ENCODE data around the gene ETV1. TPM values are rescaled to one million over a fixed set of nuclear protein-coding genes. Genes with fewer than 3 reads are reported as not detected.

The ETV1 gene
- total RNA-seq, 1 donor from 2014 or later: 3.2 TPM

DNA sequence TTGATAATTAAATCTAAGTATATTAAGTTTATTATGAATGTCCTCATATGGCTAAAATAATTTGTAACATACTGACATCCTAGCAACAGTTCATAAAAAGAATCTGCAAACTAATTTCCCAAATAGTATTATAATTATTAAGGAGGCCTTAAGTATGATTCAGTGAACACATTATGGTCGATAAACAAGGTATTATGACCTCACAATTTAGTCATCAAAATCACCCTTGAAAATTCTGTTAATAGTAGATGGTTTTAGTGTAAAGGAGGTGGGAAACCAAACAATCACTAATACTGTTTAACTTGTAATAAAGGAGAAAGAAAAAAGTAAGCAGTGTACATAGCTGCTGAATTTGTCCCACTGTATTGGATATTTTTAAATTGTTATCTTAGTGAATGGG, 2.1 kb downstream of the ETV1 start:
- DNase-seq (ENCODE audit: low read depth, low spot score): no peak

DNA sequence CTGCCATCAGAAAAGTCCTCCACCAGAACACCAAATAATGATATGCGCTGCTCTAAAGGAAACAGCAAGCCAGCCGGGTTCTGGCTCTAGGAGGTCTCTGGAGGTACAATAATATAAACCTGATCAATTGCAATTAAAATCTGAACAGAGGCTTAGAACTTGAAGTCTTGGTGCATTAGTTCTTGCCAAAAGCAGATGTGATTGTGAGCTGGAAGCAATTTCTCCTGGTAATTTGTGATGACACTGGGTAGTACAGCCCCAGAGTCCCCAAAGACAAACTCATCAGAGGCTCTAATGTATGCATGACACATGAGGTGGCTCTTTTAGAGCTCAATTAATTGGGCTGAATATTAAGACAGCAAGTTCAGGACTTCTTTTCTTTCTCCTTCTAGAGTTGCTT, 3.3 kb downstream of the ETV1 start:
- no peak for DNase-seq (ENCODE audit: low read depth, low spot score)

DNA sequence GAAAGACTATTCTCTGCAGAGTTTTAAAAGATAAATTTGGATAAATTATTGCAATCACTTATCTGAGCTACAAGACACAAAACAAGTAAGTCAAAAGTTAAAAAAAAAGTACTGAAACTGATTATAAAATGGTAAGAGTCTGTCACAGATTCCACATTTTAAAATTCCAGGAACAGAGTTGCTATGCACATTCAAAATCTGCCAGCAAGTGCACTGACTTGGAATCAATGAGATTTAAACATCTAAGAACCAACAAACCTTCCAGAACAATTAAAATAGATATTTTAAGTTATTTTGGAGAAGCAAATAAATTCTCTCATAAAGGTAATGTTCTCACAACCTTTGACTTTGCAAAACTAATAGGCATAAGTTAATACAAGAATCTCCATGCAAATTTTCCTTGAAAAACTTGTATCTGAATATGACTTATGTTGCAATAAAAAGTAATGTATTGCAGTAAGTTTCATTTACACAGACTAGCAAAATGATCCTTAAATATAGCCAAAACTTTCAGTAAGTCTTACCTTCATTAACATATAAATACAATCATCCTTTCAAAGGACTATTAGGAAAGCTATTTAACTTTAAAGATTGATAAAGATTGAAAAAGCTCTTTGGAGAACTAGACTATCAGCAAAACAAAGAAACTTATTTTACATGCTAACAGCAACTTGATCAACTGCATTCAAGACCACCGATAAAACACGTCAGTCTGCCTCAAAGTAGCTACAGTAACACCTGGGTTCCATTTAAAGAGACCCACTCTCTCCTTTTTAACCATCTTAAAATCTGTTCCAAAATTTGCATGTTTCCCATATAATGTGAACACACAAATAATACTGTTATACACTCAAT, 4.4 kb downstream of the ETV1 start:
- no peak for DNase-seq (ENCODE audit: low read depth, low spot score)

DNA sequence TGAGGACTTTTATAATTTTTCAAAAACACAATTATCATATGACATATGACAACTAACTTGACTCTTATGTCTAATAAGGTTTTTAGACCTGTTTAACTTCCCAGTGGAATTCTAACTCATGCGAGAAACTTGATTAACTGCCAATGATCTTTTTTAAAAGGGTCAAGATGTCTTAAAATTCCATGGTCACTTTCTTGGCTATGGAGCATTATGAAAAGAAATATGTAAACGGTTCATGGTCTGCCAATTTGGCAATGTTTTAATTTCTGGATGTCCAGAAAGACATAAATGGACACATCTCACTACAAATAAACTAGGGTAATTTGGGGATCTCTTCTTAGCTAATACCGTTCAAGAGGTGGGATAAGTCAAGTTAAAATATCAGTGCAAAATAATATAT, 5.4 kb downstream of the ETV1 start:
- no peak for DNase-seq (ENCODE audit: low read depth, low spot score)

DNA sequence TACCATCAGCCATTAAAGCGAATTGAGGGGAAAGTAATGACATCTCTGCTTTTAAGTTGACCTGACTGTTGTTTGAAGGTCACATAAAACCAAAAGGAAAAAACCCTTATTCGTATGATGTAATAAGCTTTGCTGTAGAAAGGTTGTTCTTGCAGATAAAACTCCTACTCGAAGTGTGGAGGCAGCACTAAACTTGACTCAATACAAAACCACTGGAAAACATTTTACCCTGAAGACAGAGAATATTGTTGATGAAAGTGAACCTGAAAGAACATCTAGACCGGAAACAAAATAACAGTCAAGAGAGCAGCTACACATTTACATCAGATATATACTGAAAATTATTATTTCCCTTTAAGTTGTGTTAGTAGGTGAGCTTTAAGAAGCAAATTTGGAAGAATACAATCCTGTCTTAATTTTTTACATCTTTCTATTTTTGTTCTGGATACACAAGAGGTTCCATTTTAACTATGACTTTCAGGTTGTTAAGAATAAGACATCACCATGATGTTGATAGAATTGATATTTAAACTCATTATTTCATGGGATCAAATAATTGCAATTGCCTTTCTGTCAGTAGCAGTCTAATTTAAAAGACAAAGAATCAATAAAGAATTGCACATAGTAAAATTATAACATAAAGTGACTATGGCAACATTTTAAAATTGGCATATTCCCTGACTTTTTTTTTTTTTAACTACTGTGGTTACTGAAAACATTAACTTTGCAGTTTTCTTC, 6.4 kb downstream of the ETV1 start:
- DNase-seq (ENCODE audit: low read depth, low spot score): no peak

DNA sequence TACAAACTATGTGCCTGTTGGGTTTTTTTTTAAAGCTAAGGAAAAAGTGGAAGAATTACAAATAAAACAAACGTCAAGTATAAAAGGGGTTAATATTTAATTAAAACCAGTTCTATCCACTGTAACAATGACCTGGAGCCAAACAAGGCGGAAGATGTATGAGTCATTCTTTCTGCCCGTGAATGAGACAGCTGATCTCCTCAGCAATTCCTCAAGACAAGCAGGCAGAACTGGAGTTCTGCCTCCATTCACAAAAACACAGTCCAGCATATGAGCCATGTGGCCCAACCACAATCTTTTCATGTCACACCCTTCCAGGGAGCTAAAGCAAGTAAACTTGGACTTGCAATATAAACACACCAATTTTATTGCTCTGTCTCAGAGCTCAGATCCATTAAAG, 8.4 kb downstream of the ETV1 start:
- DNase-seq (ENCODE audit: low read depth, low spot score): peak; percentile 75

DNA sequence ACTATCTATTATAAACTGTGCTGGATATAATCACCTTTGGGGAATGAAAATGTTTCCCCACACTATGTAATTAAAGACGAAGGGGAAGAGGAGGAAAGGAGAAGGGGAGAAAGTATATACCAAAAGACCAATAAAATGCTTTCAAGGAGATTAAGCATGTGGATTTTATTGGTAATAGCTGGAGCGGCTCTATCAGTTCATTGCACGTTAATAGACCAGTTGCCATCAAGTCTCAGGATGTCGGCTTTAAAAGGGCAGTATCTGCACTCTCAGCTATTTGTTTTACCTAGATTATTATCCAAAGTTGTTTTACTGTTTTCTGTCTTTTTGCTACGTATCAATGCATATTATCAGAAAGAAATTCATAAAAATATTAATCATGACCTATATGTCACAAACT, 9.0 kb downstream of the ETV1 start:
- no peak for DNase-seq (ENCODE audit: low read depth, low spot score)

DNA sequence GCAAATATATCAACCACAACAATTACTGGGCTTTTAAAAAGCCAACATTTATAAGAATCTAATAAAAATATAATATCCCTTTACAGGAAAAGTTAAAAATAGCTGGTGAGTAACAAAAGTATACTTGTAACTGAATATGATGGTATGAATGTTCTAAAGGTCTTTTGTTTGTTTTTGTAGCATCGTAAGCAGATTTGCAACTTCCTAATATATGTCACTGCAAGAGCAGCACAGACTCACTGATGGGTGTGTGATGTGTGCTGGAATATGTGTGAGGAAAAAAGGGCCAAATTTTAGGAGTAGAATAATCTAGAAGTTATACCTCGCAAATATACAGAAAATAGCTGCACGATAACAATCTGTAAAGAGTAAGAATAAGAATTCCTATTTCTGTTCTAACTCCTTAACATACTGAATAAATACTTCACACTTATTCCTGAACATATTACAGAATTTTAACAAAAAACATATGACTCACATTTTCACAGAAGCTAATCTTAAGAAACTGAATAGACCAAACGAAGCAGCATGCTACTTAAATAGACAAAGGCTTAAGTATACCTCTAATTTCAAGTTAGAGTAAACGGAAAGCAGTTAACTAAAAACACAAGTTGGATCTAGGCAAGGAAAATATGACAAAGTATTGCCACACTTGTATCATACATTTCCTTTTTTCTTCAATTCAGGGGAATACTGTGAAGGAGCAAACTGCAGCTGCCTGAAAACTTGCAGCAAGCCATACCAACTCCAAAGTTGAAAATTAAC, 9.6 kb downstream of the ETV1 start:
- no peak for DNase-seq (ENCODE audit: low read depth, low spot score)

DNA sequence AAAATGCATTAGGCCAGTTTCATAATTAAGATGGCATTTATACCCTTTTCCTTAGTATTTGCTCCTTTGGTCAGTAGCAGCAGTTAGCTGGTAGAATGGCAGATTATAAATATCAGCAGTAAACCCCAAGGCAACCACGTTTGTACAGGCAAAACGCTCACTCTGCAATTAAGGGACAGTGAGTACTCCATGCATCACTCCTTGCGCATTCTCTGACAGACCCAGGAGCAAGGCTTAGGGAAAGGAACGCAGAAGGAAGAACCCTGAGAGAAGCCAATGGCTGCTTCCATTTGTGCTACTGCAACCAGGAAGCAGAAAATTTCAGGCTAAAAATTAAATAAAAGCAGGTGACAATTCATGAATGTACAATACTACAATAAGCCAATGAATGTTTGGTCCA, 12.9 kb downstream of the ETV1 start:
- DNase-seq (ENCODE audit: low read depth, low spot score): no peak

DNA sequence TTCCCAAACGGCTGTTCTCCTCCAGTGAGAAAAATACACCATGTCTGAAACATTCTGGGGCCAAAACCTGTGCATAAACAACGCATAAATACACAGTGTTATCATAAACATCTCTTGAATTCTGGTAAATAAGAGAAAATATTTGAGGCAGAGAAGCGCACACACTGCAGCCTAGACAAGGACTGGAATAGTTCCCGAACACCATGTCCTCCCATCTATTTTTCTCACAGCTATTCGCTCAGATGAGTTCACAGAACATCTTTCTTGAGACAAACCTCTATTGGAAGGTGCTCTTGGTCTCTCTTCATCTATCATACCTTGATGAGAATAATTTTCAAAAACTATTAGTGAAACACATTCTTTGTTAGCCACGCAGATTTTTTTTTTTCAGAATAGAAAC, 24.4 kb downstream of the ETV1 start:
- no peak for DNase-seq (ENCODE audit: low read depth, low spot score)

DNA sequence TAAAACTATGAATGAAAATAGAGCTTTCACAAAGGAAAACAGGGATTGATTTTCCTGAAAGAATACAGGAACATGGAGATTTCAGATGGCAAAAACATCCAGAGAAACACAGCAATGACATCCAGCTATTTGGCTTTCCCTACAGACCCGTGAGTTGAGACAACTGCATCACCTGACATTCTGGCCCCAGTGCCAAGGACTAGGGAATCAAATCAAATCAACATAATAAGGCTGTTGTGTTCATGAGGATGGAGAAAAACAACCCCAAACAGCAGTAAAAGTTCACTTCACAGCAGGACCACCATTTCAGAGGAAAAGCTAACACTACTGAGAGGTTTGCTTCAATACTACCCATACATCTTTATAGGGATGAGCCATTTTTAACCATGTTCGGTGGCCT, 25.5 kb downstream of the ETV1 start:
- DNase-seq (ENCODE audit: low read depth, low spot score): no peak

DNA sequence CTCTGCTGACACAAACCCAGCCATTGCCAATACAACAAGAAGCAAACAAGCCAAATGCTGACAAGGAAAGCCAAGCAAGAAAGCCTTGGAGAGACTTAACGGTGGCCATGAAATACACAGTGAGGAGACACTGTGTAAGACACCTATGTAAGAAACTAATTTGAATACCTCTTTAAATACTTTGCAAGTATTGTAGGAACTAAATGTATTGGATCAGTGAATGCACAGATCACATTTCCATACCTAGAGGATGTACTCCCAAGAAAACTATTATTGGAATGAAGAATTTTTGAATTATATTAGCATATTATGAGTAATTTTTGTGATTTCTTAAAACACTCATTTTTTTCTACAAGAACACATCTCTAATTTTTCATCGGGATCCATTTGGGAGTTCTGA, 34.0 kb downstream of the ETV1 start:
- no peak for DNase-seq (ENCODE audit: low read depth, low spot score)

DNA sequence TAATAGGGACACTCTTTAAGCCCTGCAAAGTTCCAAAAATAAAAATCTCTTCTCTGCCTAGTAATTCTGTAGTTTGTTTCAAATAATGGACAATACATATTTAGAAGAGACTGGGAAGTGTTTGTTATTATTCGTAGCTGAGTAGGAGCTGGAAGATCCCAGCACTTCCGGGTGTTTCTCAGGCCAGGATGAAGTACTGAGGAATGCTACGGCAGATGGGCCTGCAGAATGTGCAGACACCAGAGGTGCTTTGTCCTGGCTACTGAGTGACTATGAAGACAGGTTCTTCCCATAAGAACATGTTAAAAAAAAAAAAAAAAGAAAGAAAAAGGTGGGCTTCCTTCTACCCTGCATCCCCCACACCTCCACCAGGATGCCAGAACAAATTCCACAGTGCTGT, 36.1 kb downstream of the ETV1 start:
- DNase-seq (ENCODE audit: low read depth, low spot score): no peak

DNA sequence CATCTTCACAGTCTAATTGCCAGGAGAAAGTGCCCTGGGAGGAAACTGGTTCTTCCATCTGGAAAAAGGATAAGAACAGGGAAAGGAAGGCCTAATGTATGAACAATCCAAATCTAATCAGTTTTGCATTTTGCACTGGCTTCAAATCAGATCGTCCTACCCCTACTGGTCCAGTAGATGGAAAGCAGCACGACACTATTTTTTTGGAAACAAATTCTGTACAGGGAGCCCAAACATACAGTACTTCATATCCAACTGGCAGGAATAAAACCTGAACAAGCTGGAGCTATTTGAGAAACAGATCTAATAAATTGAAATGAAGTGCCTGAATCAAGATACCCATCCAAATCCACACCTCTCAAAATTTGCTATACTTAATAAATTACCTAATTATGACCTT, 36.5 kb downstream of the ETV1 start:
- no peak for DNase-seq (ENCODE audit: low read depth, low spot score)

DNA sequence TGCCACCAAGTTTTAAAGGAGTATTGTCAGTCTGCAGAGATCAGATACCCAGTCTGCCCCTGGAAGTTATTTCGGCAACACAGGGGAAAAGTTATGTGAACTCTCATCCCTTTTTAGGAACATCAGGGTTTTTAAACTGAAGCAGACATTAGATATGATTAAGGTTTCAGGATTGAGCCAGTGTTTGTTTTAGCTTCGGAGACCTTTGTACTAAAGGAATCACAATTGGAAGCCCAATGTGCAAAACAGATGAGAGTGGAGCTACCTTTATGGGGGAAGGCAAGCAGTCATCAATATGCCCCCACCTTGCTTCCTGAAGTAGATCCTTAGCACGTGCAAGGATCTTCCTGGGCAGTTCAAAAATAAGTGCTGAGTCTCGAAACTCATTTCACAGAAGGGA, 39.5 kb downstream of the ETV1 start:
- DNase-seq (ENCODE audit: low read depth, low spot score): no peak

DNA sequence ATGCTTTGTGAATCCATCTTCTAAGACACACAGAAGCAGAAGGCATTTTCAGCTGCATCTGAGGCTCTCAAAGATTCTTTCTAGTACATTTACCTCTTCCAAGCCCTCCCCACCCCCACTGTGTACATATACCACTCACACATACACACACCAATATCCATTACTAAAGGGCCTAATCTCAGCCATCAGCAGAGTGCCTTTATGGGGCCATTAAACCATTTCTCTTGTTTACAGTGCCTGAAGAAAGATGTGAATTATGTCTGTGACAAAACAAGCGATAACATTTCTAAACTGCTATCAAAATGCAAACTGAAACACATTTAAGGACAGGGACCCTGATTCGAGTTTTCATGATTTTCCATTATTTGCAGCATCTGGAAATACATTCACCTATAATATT, 40.0 kb downstream of the ETV1 start:
- DNase-seq (ENCODE audit: low read depth, low spot score): no peak

DNA sequence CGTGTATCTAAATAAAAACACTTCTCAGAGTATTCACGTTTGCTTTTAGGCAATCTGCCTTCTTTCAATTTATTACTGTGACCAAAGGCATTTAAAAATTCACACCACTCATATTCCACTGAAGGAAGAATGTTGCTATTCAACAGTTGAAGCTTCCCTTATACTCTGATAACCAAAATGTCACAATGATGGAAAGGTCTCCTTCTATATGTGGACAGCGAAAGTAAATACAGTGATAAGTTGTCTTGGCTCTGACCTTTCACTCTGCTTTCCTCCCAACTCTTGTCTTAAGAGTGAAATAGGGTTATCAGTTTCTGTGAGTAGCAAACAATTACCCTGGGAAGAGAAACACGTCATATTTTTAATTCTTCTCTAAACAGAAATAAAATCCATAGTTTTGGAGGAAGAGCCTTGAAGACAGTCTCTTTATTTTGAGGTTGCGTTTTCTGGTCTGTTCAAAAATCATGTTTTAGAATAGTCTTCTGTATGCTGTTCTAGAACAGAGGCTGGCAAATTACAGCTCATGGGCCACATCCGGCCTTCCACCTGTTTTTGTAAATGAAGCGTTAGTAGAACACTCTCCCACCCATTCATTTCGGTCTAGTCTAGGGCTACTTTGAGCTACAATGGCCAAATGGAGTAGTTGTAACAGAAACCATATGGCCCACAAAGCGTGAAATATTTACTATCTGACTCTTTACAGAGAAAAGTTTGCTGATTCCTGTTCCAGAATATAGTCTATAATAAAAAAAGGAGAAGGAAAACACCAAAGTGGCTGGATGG, 41.3 kb downstream of the ETV1 start:
- DNase-seq (ENCODE audit: low read depth, low spot score): no peak

DNA sequence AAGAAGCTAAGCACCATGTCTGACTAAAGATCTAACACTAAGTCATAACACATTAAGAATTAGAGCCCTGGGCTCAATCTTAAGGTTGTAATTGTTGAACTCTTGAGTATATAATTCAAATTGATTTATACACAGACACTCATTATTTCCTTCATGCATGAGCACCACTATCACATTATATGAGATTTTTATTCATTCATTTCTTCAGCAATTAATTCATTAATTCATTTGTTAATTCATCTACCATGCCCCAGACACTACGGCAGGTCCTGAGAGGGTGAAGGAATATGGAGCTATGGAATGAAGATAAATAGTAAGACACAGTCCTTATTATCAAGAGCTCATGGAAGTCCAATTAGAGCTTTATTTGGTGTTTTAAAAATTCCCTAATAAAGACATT, 41.9 kb downstream of the ETV1 start:
- DNase-seq (ENCODE audit: low read depth, low spot score): no peak

DNA sequence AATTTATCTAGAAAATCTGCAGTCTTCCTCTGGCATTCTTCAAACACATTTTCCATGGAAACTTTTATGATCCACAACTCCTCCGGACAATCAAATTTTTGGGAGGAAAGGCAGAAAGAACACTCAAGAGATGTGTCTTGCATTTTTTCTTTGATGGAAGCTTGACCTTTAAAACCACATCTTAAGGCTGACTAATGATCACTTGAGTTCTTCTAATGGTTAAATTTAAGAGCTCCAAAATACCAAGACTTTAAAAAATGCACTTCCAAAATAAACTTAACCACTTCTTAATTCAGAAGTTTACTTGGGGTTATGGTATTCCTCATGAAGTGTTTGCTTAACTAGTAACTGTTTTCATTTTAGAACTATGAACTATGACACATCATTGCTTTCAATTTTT, 43.3 kb downstream of the ETV1 start:
- DNase-seq (ENCODE audit: low read depth, low spot score): no peak

DNA sequence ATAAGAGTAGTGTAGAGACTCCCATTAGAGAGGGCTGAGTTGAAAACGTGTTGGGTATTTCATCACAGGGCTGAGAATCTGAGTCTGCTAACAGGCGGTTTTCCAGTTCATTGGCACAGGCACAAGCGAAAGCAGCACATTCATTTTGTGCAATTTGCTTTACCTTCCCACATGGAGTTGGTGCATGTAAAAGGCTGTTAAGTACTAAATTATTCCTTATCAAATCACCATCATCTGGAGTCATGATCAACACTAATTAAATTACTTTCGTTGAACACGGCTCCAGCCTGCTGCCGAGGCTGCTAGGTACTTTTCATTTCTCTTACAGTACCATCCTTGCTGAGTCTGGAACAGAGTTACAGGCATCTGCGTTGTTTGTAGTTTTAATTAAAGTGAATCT, 43.8 kb downstream of the ETV1 start:
- no peak for DNase-seq (ENCODE audit: low read depth, low spot score)

DNA sequence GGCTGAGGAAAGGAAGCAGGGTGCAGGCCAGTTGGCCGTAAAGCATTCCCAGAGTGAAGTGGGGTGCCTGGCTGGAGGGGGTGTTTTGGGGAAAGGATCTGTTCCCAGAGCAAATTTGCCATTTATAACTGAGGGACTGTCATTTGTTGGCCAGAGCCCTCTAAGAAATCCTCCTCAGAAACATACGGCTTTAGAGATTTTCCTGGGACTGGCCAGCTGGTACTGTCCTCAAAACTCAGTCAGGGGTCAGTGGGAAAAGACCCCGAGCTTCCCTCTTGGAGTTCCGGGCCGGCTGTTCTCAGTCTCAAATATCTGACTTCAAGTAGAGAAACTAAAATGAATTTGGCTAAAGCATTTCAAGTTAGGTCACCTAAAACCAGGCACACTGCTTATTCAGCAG, 55.9 kb downstream of the ETV1 start:
- DNase-seq (ENCODE audit: low read depth, low spot score): no peak

DNA sequence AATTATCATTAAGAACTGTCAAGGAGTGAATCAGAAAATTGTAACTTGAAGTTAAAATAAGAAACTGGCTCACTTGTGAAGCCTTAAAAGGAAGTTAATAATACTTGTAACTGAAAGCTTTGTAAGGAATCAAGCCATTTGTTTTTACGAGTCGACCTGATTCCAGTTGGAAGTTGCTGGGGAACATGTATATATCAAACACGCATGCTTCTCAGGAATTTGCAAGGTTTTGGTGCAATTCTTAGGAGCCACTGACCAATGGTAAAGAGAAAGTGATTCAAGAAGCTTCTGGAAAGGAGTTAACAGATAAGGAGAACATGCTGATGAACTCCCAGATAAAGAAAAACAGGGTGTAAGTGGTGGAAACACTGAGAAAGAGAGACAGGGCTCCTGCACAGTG, 56.4 kb downstream of the ETV1 start:
- no peak for DNase-seq (ENCODE audit: low read depth, low spot score)

Measured in pulmonary artery endothelial cell (primary cell).